H1 (cell line): ENCODE data around the gene SAT1. TPM values are rescaled to one million over a fixed set of nuclear protein-coding genes. Genes with fewer than 3 reads are reported as not detected.

ENCODE experiments used
- CTCF ChIA-PET: fragments of 300-600 bp; sonication (Branson Sonifier 250); formaldehyde crosslinking; loops from one replicate; lab custom pipeline; 2021; ENCODE audit not compliant: partially characterized antibody; lab: Charles Lee
- POLR2A ChIA-PET: fragments of 300-600 bp; sonication (Branson Sonifier 250); formaldehyde crosslinking; loops from one replicate; lab custom pipeline; 2021; ENCODE audit warnings: inconsistent platforms; ENCODE audit not compliant: partially characterized antibody; lab: Charles Lee
- DNase-seq, 2 experiments: peaks; one replicate each; pipeline versions ENCODE4 v3.0.0 to v3.0.0-alpha.2; 2010 to 2022; ENCODE audit warnings: low spot score in 2 of 2, low read depth in 1 of 2, mixed read lengths in 1 of 2
- FAIRE-seq: peaks from 2 replicates; lab custom pipeline; 2011; peaks lifted over from hg19 to GRCh38; lab: Jason Lieb, UNC
- H2AFZ ChIP-seq: 2 replicates; pipeline ENCODE4 v1.8.1; 2012; ENCODE audit warnings: low read length, inconsistent platforms
- H2AK5ac ChIP-seq: 2 replicates; pipeline ENCODE4 v1.6.1; 2013; ENCODE audit warnings: low read depth, low read length
- H2BK120ac ChIP-seq: replicated peaks from 2 replicates; pipeline ENCODE3; 2013; ENCODE audit warnings: low read depth, low read length, inconsistent platforms
- H2BK12ac ChIP-seq: 2 replicates; pipeline ENCODE4 v1.6.1; 2013; ENCODE audit warnings: low read depth, low read length
- H2BK15ac ChIP-seq: 2 replicates; pipeline ENCODE4 v1.6.1; 2013; ENCODE audit warnings: low read length
- H2BK20ac ChIP-seq: 2 replicates; pipeline ENCODE4 v1.6.1; 2013; ENCODE audit warnings: low read length
- H2BK5ac ChIP-seq: 2 replicates; pipeline ENCODE4 v1.6.1; 2013; ENCODE audit warnings: low read depth, low read length
- H3K14ac ChIP-seq: 2 replicates; pipeline ENCODE4 v1.6.1; 2013; ENCODE audit warnings: inconsistent platforms; ENCODE audit not compliant: insufficient read length
- H3K18ac ChIP-seq: 2 replicates; pipeline ENCODE4 v1.6.1; 2013; ENCODE audit warnings: low read length; ENCODE audit errors: extremely low read depth
- H3K23ac ChIP-seq: 2 replicates; pipeline ENCODE4 v1.6.1; 2013; ENCODE audit warnings: inconsistent platforms; ENCODE audit not compliant: insufficient read length
- H3K23me2 ChIP-seq: 2 replicates; pipeline ENCODE4 v1.6.1; 2013; ENCODE audit warnings: low read depth, low read length
- H3K27ac ChIP-seq: 2 replicates; pipeline ENCODE4 v1.6.1; 2011; ENCODE audit warnings: low read depth, low read length, inconsistent platforms
- H3K27me3 ChIP-seq, 4 experiments: replicated peaks in 1 of 4; 1 replicate in 1 of 4; 2 replicates in 3 of 4; pipeline versions ENCODE4 v1.6.1 to v1.8.1; 2011 to 2013; ENCODE audit warnings: low read length in 3 of 4, mild to moderate bottlenecking in 3 of 4, inconsistent platforms in 2 of 4, mixed read lengths in 2 of 4, moderate library complexity in 1 of 4; ENCODE audit not compliant: control insufficient read depth in 3 of 4, insufficient read depth in 3 of 4; ENCODE audit errors: extremely low read depth in 1 of 4
- H3K36me3 ChIP-seq, 4 experiments: 2 replicates each; pipeline versions ENCODE4 v1.6.1 to v1.8.1; 2011 to 2013; ENCODE audit warnings: mild to moderate bottlenecking in 4 of 4, low read length in 3 of 4, moderate library complexity in 2 of 4, control low read depth in 1 of 4, inconsistent platforms in 1 of 4; ENCODE audit not compliant: insufficient read depth in 4 of 4, control insufficient read depth in 2 of 4
- H3K4ac ChIP-seq: replicated peaks from 2 replicates; pipeline ENCODE3; 2013; ENCODE audit warnings: low read length, low read depth, mixed read lengths, inconsistent platforms; ENCODE audit not compliant: insufficient read length
- H3K4me1 ChIP-seq, 4 experiments: replicated peaks in 1 of 4; 1 replicate in 1 of 4; 2 replicates in 3 of 4; pipeline versions ENCODE4 v1.6.1 to v1.8.1; 2011 to 2013; ENCODE audit warnings: low read length in 3 of 4, inconsistent platforms in 2 of 4, mixed read lengths in 1 of 4; ENCODE audit not compliant: insufficient read depth in 4 of 4, control insufficient read depth in 3 of 4
- H3K4me2 ChIP-seq, 2 experiments: 2 replicates each; pipeline versions ENCODE4 v1.6.1 to v1.8.1; 2011 to 2013; ENCODE audit warnings: low read depth in 2 of 2, low read length in 2 of 2, control low read depth in 1 of 2, inconsistent platforms in 1 of 2, mild to moderate bottlenecking in 1 of 2; ENCODE audit not compliant: insufficient read depth in 1 of 2
- H3K4me3 ChIP-seq, 4 experiments: fragments of 200-600, 300-600 bp in 1 of 4; sonication (generic), shearing (Covaris generic), sonication (Bioruptor Twin) in 1 of 4; 2 replicates each; pipeline versions ENCODE4 v1.5.1 to v1.8.1; 2011 to 2016; ENCODE audit warnings: low read length in 4 of 4, low read depth in 3 of 4, control low read depth in 2 of 4, inconsistent platforms in 2 of 4, mild to moderate bottlenecking in 2 of 4, mixed read lengths in 1 of 4, moderate library complexity in 1 of 4; ENCODE audit not compliant: insufficient read depth in 2 of 4; ENCODE audit errors: extremely low read depth in 1 of 4
- H3K56ac ChIP-seq: replicated peaks from 2 replicates; pipeline ENCODE3; 2013; ENCODE audit warnings: low read depth, mild to moderate bottlenecking, mixed read lengths, low read length, inconsistent platforms; ENCODE audit not compliant: insufficient read length
- H3K79me1 ChIP-seq: 2 replicates; pipeline ENCODE4 v1.6.1; 2013; ENCODE audit warnings: low read depth, low read length, control low read depth
- H3K79me2 ChIP-seq, 2 experiments: 2 replicates each; pipeline versions ENCODE4 v1.6.1 to v1.8.1; 2012 to 2013; ENCODE audit warnings: low read length in 2 of 2, mild to moderate bottlenecking in 2 of 2, inconsistent platforms in 1 of 2; ENCODE audit not compliant: insufficient read depth in 2 of 2, control insufficient read depth in 1 of 2
- H3K9ac ChIP-seq, 4 experiments: replicated peaks in 1 of 4; 1 replicate in 1 of 4; 2 replicates in 3 of 4; pipeline versions ENCODE4 v1.6.1 to v1.8.1; 2011 to 2013; ENCODE audit warnings: low read depth in 3 of 4, low read length in 3 of 4, control low read depth in 2 of 4, mild to moderate bottlenecking in 2 of 4, moderate library complexity in 2 of 4, inconsistent platforms in 1 of 4; ENCODE audit errors: extremely low read depth in 1 of 4
- H3K9me3 ChIP-seq, 2 experiments: 2 replicates each; pipeline versions ENCODE4 v1.6.1 to v1.8.1; 2012 to 2013; ENCODE audit warnings: mild to moderate bottlenecking in 2 of 2, moderate library complexity in 2 of 2, control low read depth in 1 of 2, inconsistent platforms in 1 of 2, low read depth in 1 of 2, low read length in 1 of 2, mixed read lengths in 1 of 2; ENCODE audit not compliant: insufficient read depth in 2 of 2
- H4K20me1 ChIP-seq, 2 experiments: replicated peaks in 1 of 2; 2 replicates each; pipeline versions ENCODE3 to v1.8.1; 2011 to 2013; ENCODE audit warnings: inconsistent platforms in 2 of 2, low read length in 2 of 2, mild to moderate bottlenecking in 1 of 2; ENCODE audit not compliant: insufficient read depth in 2 of 2, control insufficient read depth in 1 of 2
- H4K5ac ChIP-seq: 2 replicates; pipeline ENCODE4 v1.6.1; 2013; ENCODE audit warnings: low read length, low read depth, mixed read lengths, inconsistent platforms; ENCODE audit not compliant: insufficient read length
- H4K8ac ChIP-seq: 2 replicates; pipeline ENCODE4 v1.8.0; 2013; ENCODE audit warnings: mild to moderate bottlenecking, moderate library complexity, low read length, inconsistent platforms; ENCODE audit not compliant: insufficient read depth; ENCODE audit errors: extremely low read depth
- H4K91ac ChIP-seq: replicated peaks from 2 replicates; pipeline ENCODE3; 2013; ENCODE audit warnings: low read length, mixed read lengths, inconsistent platforms; ENCODE audit not compliant: insufficient read length
- BACH1 ChIP-seq: IDR thresholded peaks from 2 replicates; pipeline ENCODE4 v1.6.1; 2012; ENCODE audit warnings: low read length, improper control_type of control experiment
- BRCA1 ChIP-seq: IDR thresholded peaks from 2 replicates; pipeline ENCODE4 v1.6.1; 2012; ENCODE audit warnings: low read depth, low read length, improper control_type of control experiment
- CTBP2 ChIP-seq: IDR thresholded peaks from 2 replicates; pipeline ENCODE4 v1.7.0; 2011; ENCODE audit warnings: borderline replicate concordance, mild to moderate bottlenecking, moderate library complexity, mixed read lengths, low read length; ENCODE audit not compliant: insufficient read depth, insufficient read length
- GABPA ChIP-seq: IDR thresholded peaks from 2 replicates; pipeline ENCODE4 v1.6.1; 2011; ENCODE audit warnings: mild to moderate bottlenecking, low read length, moderate library complexity, borderline replicate concordance; ENCODE audit not compliant: insufficient read depth
- KDM1A ChIP-seq: fragments of 200-600, 300-600 bp; sonication (generic); IDR thresholded peaks from 2 replicates; pipeline ENCODE4 v1.7.1; 2016; ENCODE audit warnings: mild to moderate bottlenecking, low read length, borderline replicate concordance
- PHF8 ChIP-seq: fragments of 200-600 bp; sonication (generic); conservative IDR thresholded peaks from 2 replicates; pipeline ENCODE4 v1.7.1; 2012; ENCODE audit warnings: low read depth, mild to moderate bottlenecking, inconsistent platforms, low read length, moderate library complexity
- SIX5 ChIP-seq: IDR thresholded peaks from 2 replicates; pipeline ENCODE4 v1.6.1; 2011; ENCODE audit warnings: mild to moderate bottlenecking, low read depth, low read length
- SRF ChIP-seq: IDR thresholded peaks from 2 replicates; pipeline ENCODE4 v1.6.1; 2011; ENCODE audit warnings: mild to moderate bottlenecking, low read depth, low read length, moderate library complexity
- ZNF274 ChIP-seq: IDR thresholded peaks from 2 replicates; pipeline ENCODE4 v1.7.0; 2012; ENCODE audit warnings: low read length, borderline replicate concordance; ENCODE audit errors: extremely low read depth
- WGBS, 2 experiments: shearing (Covaris generic) in 1 of 2; methylation state at CpG; one replicate each; pipeline versions ENCODE4 v1.1.6 to v1.1.7; 2013 to 2015; ENCODE audit warnings: low lambda C conversion rate in 2 of 2, mixed read lengths in 2 of 2, inconsistent platforms in 1 of 2, low coverage in 1 of 2, missing lambda C conversion rate in 1 of 2; ENCODE audit not compliant: insufficient replicate concordance in 2 of 2, insufficient coverage in 1 of 2, insufficient read length in 1 of 2; ENCODE audit errors: extremely low coverage in 1 of 2, missing lambda C conversion rate in 1 of 2; 5-methylcytosine and 5-hydroxymethylcytosine counted together
- polyA plus RNA-seq, 7 experiments: library from polyadenylated mRNA; depleted of rRNA in 3 of 7; stranded (reverse) in 5 of 7; unstranded in 2 of 7; fragments of >200 nt in 5 of 7; fragments of 200-250 nt in 2 of 7; gene quantifications; 1 replicate in 5 of 7; 2 replicates in 1 of 7; 4 replicates in 1 of 7; pipeline versions ENCODE4 v1.2.1 to v1.2.3, GENCODE V29; 2011 to 2013; ENCODE audit warnings: missing spikeins in 2 of 7, mixed read lengths in 2 of 7
- total RNA-seq: library from RNA; stranded (reverse); fragmentation: NEBNext Ultra II Directional; extraction: Animal tissue kit (Norgen Biotek cat#: 25700); gene quantifications from 2 replicates; pipeline ENCODE4 v1.2.1, GENCODE V29; 2021
- TF ChIP-seq, protein P1 (sequence below), 3 experiments: IDR thresholded peaks; 1 replicate in 2 of 3; 2 replicates in 1 of 3; pipeline versions ENCODE4 v1.5.1 to v1.6.1; 2011; ENCODE audit warnings: low read length in 3 of 3, mild to moderate bottlenecking in 3 of 3, inconsistent platforms in 2 of 3, low read depth in 1 of 3, moderate library complexity in 1 of 3; ENCODE audit not compliant: insufficient read depth in 1 of 3; ENCODE audit errors: control extremely low read depth in 1 of 3
- TF ChIP-seq, protein P2 (sequence below): IDR thresholded peaks from 2 replicates; pipeline ENCODE4 v1.6.1; 2011; ENCODE audit warnings: low read depth, mild to moderate bottlenecking, low read length; ENCODE audit not compliant: insufficient read depth

SAT1 gene
- total and polyA plus RNA-seq, 2 of the 8 experiments (the other 6 are each of a cell fraction or from before 2014, with no cell fraction given) = 29.2 to 36.8 TPM

DNA sequence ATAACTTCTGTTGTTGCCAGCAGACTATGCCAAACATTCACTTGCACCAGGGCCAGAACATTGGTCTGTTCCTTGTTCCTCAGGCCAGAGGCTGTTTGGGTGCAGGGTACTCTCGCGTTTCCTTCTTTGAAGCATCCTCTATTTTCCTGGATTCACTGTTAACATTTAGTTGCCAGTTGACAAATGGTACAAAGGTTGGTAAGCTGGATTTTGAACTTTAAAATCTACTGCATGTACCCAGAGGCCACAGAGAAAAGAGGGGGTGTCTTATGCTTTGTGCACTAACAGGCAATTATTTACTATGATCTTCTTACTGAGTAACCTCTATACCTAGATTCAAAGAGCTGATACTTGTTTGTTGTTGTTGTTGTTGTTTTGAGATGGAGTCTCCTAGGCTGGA lies 12.8 kb upstream of the SAT1 start:
- no peak overlapping the region for H2BK15ac ChIP-seq
- H3K23ac ChIP-seq = no peak overlapping the region
- no peaks in the 10 kb centered on the region for H3K79me1 ChIP-seq
- no peak overlapping the region for H2AFZ ChIP-seq
- H2AK5ac ChIP-seq = no peak overlapping the region
- no peaks in the 10 kb centered on the region for H3K23me2 ChIP-seq
- no peak overlapping the region for H3K18ac ChIP-seq
- ChIA-PET POLR2A (interaction anchor here (1.0 kb wide), 1 partner anchor 13 kb away, joined by 3 read pairs; the partner anchor contains the start of gene SAT1), CTCF (no interaction called here)
- H3K27me3 ChIP-seq = no peaks in the 10 kb centered on the region
- no peak for FAIRE-seq
- no peak overlapping the region for H2BK120ac ChIP-seq
- H3K14ac ChIP-seq = no peak overlapping the region
- H3K9ac ChIP-seq = no peak overlapping the region
- no peak overlapping the region for H2BK5ac ChIP-seq
- H3K4me3 ChIP-seq = no peak overlapping the region
- no peaks in the 10 kb centered on the region for H4K20me1 ChIP-seq
- H4K8ac ChIP-seq = no peak overlapping the region
- no peak overlapping the region for H4K91ac ChIP-seq
- no peak overlapping the region for H4K5ac ChIP-seq
- H3K27ac ChIP-seq = no peak overlapping the region
- H2BK20ac ChIP-seq = no peak overlapping the region
- no peak overlapping the region for H3K4ac ChIP-seq
- H3K4me2 ChIP-seq = no peak overlapping the region
- WGBS, 2 experiments = 92% methylated on average over 2 of the region's 2 CpGs; no CpG with 5 or more reads in 1 of the 2 experiments
- no peaks in the 10 kb centered on the region for H3K4me1 ChIP-seq
- H2BK12ac ChIP-seq = no peak overlapping the region
- peaks cover 0 to 8% of the 10 kb centered on the region in 2 experiments; a peak in 1 of 4 replicates for H3K9me3 ChIP-seq
- no peak for DNase-seq
- no peaks in the 10 kb centered on the region for H3K36me3 ChIP-seq
- no peaks in the 10 kb centered on the region for H3K79me2 ChIP-seq
- H3K56ac ChIP-seq = no peak overlapping the region
- TF ChIP-seq ZNF274 = no peak
- no peak for TF ChIP-seq KDM1A
- no peak for TF ChIP-seq SIX5
- TF ChIP-seq, protein P1, sequence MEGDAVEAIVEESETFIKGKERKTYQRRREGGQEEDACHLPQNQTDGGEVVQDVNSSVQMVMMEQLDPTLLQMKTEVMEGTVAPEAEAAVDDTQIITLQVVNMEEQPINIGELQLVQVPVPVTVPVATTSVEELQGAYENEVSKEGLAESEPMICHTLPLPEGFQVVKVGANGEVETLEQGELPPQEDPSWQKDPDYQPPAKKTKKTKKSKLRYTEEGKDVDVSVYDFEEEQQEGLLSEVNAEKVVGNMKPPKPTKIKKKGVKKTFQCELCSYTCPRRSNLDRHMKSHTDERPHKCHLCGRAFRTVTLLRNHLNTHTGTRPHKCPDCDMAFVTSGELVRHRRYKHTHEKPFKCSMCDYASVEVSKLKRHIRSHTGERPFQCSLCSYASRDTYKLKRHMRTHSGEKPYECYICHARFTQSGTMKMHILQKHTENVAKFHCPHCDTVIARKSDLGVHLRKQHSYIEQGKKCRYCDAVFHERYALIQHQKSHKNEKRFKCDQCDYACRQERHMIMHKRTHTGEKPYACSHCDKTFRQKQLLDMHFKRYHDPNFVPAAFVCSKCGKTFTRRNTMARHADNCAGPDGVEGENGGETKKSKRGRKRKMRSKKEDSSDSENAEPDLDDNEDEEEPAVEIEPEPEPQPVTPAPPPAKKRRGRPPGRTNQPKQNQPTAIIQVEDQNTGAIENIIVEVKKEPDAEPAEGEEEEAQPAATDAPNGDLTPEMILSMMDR (IDR thresholded peaks at IDR 0.05; ENCODE audit: control extremely low read depth in 1 of 3, insufficient read depth in 1 of 3, low read depth in 1 of 3, low read length in 3 of 3) = no peak
- TF ChIP-seq BACH1 = no peak
- TF ChIP-seq BRCA1 = no peak
- no peak for TF ChIP-seq SRF
- no peak for TF ChIP-seq GABPA
- TF ChIP-seq CTBP2 = no peak
- TF ChIP-seq, protein P2, sequence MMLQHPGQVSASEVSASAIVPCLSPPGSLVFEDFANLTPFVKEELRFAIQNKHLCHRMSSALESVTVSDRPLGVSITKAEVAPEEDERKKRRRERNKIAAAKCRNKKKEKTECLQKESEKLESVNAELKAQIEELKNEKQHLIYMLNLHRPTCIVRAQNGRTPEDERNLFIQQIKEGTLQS = no peak
- TF ChIP-seq PHF8 = no peak
